ENCODE data around the gene LRRTM3.

LRRTM3 gene

DNA sequence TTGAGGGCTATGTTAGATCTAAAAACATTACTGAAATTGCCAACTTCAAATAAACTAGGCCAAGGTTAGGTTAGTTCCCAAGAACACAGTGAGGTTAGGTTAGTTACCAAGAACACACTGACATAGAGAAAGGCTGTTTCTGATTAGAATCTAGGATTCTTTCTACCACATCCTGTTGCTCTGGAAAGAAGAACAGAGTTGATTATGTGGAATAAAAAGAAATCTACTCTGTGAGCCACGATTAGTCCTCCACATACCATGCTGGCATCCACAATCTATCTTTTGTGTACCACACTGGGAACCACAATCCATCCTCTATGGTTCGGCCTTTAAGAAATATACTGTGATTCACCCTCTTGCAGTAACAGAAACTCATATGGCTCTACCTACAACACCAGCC is 91.4 kb downstream of the LRRTM3 start:
- no peak for DNase-seq (ENCODE audit: low read depth in 2 of 2)

DNA sequence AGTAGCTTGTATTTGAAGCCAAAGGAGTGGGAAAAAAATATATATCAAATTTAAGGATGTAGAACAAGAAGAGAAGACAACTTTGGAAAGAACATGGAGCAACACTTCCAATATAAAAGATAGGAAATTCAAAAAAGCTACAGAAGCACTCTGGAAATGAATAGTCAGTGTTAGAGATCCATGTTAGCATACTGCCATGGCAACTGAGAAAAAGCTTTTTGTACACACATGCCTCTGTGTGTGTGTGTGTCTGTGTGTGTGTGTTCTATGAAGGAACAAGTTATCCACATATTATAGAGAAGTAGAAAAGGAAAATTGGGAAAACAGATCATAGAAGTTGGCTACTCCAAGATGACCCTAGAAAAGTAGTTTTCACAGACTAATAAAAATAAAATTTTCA is 96.3 kb downstream of the LRRTM3 start:
- no peak for DNase-seq (ENCODE audit: low read depth in 2 of 2)

DNA sequence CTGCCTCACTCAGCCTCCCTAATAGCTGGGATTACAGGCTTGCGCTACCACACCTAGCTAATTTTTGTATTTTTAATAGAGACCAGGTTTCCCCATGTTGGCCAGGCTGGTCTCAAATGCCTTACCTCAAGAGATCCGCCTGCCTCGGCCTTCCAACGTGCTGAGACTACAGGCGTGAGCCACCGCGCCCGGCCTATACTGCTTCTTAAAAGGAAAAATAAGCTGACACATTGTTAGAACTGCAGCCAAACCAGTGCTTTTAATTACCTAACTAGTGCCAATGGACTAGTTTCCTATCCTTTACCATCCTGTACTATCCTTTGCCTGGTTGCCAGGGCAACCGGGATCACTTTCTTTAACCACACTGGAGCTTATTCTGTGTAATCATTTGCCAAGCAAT is 108.0 kb downstream of the LRRTM3 start:
- DNase-seq (ENCODE audit: low read depth in 2 of 2) = no peak

DNA sequence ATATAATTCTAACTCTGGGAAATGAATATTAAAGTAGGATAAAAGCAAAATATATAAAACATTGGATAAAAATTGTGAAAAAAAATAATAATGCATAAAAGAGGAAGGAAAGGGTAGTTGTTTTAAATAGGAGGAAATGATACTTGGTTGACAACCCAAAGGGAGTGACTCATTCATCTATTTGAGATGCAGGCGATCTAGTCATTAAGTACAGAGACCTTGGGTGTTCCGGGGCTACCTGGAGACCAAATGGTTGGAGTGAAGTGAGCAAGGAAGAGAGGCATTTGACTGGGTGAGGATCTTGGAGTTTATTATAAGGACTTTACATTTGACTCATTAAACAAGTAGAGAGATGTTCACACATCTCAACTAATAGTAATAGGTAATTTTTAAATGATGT is 111.0 kb downstream of the LRRTM3 start:
- DNase-seq (ENCODE audit: low read depth in 2 of 2) = no peak

DNA sequence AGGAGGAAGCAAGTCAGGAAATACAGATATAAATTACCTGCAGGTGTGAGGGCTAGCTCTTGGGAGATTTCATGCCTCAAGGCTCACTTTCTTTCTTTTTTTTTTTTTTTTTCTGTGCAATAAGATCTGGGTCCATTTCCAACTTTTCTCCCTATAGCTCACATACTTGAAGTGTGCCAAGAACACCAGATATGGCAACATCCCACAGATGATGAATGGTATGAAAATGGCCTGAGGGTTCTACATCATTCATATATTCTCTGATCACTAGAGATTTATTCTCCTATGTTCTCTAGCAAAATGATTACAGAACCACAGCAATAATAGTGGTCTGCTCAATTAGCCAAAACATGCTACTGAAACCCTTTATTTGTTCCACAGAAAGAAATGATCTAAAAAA is 117.2 kb downstream of the LRRTM3 start:
- DNase-seq (ENCODE audit: low read depth in 2 of 2) = no peak

DNA sequence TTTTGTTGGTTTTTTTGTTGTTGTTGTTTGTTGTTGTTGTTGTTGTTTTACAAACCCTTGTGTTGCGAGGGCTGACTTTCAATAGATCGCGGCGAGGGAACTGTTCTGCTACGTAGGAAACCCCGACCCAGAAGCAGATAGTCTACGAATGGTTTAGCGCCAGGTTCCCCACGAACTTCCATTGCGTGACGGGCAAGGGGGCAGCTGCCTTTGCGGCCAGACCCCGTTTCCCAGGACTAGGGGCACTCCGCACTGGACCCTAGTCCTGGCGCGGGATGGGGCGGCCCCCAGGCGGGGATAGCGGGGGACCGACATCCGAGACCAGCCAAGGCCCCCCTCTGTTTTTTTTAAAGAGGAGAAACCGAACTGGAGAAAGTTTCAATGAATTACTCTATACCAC is 119.6 kb downstream of the LRRTM3 start:
- DNase-seq (ENCODE audit: low read depth in 2 of 2) = no peak

DNA sequence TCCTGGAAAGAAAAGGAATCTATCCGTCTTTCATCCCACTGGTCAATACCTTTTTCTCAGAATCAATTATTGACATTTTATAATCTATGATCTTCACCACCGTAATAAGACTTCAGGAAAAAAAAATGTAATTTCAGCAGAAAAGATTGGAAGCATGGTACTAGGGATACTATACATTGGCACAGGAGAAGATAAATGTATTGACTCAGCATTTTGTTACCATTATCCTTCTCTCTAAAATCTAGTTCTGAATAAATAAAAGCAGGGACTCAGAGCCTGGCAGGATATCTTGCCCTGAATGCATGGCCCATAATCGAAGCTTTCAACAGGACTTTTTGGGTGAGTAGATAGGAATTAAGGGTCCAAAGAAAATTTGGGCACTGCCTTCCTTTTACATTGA is 120.7 kb downstream of the LRRTM3 start:
- DNase-seq (ENCODE audit: low read depth in 2 of 2) = no peak

DNA sequence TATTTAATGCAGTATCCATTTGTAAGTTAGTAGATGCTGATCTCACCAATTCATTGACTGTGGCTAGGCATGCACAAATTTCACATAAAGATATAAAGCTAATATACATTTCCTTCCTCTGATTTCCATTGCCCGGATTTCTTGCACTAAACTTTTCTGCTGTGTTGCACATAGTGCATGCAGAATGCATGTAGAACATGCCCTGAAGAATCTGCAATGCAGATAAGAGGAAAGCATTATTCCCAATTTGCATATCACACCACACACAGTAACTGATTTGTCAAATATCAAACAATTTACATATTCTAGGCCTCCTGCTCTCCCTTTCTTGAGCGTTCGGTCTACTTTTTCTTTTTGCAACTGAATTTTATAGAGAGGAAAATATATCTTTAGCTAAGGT is 124.2 kb downstream of the LRRTM3 start:
- DNase-seq (ENCODE audit: low read depth in 2 of 2) = no peak

DNA sequence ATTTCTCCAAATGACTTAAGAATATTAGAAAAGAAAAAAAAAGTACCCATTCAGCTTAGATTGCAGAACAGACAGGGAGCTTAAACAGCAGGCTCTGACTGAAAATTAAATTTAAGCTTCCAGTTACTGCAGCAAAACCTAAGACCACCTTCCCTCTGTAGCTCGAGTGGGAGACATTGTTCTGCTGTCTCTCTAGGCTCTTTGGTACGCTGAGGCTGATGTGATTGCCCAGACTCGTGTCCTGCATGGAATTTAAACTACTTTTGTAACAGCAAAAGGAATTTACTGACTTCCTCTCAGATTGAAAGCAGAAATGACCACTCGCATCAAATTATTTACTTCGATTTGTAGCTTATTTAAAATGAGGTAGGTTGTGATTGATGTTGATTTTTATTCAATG is 124.6 kb downstream of the LRRTM3 start:
- no peak for DNase-seq (ENCODE audit: low read depth in 2 of 2)

DNA sequence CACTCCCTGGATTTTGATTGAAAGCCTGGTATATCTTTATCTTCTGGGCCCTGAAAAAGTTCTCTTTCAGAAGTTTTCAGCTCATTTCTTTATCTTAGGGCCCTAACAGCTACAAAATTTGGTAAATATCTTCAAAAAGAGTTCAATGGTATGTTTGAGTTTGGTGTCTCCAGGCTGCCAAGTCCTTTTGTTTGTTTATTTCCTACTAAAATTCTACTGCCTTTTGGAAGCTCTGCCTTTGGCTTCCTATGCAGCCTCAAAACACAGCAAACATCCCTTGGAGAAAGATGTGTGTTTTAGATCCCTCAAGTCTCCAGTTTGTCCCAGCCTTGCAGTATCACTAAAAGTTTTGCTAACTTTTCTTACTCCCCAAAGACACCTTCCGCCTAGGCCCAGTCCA is 146.8 kb downstream of the LRRTM3 start:
- DNase-seq (ENCODE audit: low read depth in 2 of 2) = no peak

DNA sequence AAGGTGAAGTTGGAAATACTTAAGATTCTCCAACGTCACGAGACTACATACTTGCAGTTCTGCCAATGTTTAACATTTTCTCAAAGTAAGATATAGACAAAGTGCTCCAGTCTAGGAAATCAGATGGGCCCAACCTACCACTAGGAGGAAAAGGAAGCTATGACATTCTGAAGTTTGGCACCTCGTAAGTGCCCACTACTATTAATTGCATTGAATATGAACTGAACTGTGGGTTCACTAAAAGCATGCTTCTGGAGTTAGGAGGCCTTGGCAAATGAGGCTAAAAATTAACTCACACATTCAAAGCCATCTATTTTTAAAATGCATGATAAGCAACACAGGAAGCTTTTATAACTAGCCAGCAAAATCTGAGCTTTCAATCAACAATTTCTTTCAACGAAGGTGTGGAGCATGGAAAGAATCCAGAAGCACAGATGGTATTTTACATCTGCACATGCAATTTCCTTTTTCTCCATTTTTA is 149.7 kb downstream of the LRRTM3 start:
- no peak for DNase-seq (ENCODE audit: low read depth in 2 of 2)

DNA sequence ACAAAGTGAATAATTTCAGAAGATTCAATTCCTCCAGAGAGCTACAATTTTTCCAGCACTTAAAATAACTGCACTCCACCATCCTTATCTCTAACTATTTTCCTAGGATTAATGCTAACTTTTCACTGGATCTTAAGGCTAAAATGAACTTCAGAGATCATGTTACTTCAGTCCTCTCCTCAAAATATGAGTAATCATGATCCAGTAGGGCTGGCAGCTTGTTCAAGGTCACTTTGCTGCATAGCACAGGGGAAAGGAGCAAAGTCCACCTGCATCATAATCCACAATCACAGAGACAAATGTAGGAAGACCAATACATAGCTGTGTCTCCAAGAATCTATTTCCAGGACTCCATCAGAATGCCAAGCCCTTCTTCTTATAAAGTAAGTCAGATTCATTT is 150.3 kb downstream of the LRRTM3 start:
- DNase-seq (ENCODE audit: low read depth in 2 of 2) = no peak

DNA sequence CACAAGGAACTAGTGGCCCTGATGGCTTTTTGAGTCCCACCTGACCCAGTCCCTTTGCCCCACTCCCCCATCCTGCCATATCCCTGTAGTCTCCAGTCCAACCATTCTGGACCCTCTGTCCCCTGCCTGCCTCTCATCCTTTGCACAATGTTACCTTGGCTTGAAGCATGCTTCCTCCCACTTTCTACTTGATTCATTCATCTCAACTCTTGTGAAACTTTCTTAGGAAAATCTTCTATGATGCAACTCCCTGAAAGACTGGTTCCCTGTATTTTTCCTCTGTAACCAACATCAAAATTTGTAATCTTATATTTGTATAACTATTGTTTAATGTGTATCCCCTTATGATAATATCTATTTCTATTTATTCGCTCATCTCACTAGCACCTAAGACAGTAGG is 151.5 kb downstream of the LRRTM3 start:
- no peak for DNase-seq (ENCODE audit: low read depth in 2 of 2)

DNA sequence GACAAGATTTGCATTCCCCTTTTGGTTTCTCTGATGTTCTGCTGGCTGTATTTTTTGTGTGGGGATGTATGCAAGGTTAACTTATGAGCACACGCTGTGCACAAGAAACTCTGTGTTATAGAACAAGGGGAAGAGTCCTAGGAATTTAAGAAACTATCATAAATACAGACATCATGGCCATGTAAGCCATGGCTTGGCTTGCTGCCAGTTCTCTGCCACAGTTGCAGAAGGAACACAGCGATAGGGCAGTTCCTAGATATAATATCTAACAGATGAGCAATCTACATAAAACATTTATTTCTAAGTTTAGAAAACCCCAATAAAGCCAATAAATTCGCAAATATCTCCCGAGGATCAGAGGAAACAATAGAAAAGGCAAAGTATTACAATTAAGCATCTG is 153.3 kb downstream of the LRRTM3 start:
- no peak for DNase-seq (ENCODE audit: low read depth in 2 of 2)

DNA sequence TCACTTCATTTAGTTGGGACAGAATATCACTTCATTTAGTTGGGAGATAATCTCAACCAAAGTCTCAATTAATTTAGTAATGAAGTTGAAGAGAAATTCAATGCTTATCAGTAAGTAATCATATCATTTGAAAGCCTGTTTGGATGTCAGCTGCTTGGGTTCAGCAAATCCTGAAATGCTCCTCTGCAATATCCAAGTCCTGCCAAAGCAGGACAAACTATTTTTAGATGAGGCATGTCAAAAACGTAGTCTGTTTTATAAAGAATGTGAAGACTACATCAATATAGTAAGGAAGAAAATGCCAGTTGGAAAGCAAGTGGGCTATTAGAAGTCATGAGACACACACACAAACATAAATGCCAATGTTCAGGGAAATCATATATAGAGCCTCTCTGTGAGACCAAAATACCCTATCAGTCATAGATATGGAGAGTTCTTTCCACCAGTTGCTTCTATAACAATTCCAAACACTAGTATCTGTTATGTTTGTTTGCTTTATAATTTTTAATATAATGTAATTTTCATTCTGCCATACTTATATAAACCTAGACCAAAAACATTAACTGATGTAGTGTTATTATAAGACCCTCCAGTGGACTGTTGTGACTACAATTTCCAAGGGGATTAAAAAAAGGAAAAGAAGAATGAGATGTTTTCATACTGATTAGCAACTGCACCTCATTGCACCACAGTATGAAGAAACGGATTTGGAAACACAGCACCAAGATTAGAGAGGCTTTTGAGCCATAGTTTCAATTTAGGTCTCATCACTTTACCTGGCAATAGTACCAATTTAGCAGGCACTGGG is 160.7 kb downstream of the LRRTM3 start:
- no peak for DNase-seq (ENCODE audit: low read depth in 2 of 2)

DNA sequence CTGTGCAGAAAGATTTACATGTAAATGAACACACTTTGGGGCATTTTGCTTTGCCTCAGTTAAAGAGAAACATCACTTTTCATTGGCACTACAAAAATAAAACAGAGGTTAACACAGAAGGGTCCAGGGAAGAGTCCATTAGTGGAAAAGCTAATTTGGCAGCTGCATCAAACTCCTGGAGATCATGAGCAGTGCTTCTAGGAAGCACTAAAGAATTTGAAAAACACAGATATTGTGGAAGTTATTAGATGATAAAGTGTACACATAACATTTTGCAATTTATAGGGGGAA is 161.2 kb downstream of the LRRTM3 start:
- no peak for DNase-seq (ENCODE audit: low read depth in 2 of 2)

DNA sequence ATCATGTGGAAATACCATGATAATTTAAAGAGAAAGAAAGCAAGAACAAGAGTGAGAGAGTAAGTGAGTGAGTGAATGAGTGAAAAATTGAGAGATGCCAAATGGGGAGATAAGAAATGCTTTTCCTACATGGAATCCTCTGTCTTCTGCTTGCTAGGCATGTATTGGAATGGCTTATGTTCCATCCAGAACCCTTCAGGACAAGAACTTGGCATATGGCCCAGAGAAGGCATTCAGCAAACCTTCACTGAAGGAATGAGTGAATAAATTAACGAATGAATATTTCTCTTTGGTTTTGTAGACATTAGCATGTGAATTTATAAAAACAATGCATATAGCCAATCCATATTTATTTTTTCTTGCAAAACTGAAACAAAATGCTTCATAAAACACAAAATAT is 162.2 kb downstream of the LRRTM3 start:
- DNase-seq (ENCODE audit: low read depth in 2 of 2) = no peak

DNA sequence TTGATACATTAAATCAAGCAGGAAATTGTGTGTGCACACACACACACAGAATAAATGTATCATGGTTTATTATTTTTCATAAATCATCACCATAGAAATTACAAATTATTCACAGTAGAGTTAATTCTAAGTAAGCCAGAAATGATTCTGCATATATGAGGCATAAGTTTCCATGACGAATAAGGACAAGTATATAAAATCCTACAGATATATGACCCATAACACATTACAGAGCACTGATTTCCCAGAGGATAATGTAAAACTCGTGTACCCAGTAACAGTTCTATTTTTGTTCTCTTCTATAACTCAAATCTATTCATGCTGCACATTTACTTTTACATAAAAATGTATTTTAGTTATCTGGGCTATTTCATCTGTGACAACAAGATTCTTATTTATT is 169.7 kb downstream of the LRRTM3 start:
- DNase-seq (ENCODE audit: low read depth in 2 of 2) = no peak

DNA sequence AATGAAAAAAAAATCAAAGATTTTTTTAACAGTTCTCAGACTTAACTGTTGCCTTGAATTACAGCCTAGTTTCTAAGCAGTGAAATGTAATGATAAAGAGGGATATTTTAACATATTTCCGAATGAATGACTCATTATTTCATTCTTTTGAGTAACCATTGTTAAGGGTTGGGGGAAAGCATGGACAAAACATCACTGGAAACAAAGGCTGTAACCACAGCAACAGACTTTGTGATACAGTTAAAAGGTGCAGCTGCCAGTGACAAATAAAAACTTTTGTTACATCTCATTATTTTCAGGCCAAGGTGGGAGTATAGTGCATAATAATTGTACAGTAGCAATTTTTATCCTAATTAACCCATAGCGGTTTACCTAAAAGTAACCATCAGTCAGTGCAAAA is 172.6 kb downstream of the LRRTM3 start:
- DNase-seq (ENCODE audit: low read depth in 2 of 2) = no peak

DNA sequence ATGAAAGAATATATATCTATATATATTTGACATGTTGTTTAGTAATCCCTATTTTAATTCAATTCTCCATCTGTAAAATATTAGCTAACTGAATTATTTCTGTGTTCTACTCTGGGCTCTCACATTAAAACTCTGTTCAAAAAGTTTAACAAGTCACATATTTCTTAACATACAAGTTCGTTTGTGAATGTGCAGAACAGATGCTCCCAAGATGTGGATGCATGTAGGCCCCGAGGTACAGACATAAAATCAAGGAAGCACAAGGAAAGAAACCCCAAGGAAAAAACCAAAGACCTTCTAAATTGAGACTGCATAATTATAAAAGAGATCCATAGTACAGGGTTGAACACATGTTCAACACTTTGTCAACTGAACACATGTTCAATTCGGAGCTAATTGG is 175.1 kb downstream of the LRRTM3 start:
- DNase-seq (ENCODE audit: low read depth in 2 of 2) = no peak

DNA sequence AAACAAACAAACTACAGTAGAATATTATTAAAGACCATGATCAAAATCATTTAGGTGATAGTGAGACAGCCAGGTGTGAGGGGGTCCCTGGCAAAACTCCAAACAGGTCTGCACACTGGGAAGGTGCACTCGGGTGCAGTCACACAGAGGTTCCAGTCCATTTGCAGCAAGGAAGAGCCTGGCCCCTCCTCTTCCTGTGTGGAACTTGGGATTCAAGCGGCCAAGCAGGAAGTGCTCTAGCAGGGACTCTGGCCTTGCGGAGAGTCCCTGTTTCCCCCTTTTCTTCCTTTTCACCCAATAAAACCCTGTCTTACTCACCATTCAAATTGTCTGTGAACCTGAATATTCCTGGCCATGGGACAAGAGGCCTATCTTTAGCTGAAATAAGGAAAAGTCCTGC is 181.8 kb downstream of the LRRTM3 start:
- no peak for DNase-seq (ENCODE audit: low read depth in 2 of 2)

DNA sequence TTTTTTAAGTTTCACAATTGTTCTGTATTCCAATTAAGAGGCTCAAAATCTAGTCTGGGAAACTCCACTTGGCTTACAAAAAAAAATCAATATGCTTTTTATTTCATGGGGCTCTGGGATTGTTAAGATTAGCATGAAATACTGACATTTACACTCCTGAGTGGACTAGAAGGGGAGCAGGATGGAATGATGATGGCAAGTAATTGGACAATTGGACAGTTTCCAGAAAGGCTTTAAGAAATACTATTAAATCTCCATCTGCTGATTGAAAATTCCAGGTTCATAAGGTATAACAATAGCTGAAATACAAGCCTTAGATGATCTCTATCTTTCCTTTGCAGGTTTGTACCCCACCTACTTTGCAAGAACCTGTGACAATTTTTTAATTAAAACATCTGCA is 184.4 kb downstream of the LRRTM3 start:
- DNase-seq (ENCODE audit: low read depth in 2 of 2) = no peak

DNA sequence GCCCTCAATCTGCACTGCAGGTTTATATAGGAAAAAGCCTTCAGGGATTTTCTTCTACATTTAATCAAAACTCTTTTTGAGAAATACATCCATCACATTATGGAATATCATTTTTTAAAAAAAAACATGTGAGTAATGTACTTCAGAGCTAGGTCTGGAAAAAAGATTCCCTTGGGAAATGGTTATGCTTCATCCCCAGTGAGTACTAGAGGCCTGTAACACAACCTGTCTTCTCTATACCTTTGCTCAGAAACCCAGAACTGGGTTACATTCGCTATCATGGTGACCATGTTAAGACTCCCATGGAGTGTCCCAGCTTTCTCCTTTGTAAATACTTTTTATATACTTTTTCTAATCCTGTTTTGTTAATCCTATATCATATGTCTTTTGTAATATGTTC is 186.9 kb downstream of the LRRTM3 start:
- DNase-seq (ENCODE audit: low read depth in 2 of 2) = no peak

DNA sequence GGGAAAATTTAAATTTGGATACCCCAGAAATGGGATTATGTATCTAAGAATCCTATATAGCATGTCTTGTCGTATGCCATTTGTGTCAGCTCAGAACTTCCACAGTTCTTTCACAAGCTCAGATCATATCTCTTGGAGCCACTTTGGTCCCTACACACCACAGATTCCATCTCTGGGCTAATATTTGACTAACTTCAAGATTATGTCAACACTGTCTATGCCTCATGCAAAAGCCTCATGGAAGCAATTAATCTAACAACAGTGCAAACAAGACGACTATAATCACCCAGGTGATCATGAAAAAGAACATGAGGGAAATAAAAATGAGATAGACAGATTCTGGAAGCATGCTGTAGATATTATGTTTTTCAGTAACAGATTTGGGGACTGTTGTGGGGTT is 189.1 kb downstream of the LRRTM3 start:
- no peak for DNase-seq (ENCODE audit: low read depth in 2 of 2)
